H1 (cell line): Measurements from ENCODE around the gene GRAMD1B.

ENCODE experiments used
- CHD1 ChIP-seq: IDR thresholded peaks from 2 replicates; pipeline ENCODE4 v1.6.1; 2012; ENCODE audit warnings: low read depth, low read length, improper control_type of control experiment
- EZH2 ChIP-seq: fragments of 200-600 bp; sonication (generic); IDR thresholded peaks from 2 replicates; pipeline ENCODE4 v1.7.1; 2012; ENCODE audit warnings: low read depth, mild to moderate bottlenecking, moderate library complexity, low read length, inconsistent platforms; ENCODE audit not compliant: severe bottlenecking
- PHF8 ChIP-seq: fragments of 200-600 bp; sonication (generic); conservative IDR thresholded peaks from 2 replicates; pipeline ENCODE4 v1.7.1; 2012; ENCODE audit warnings: low read depth, mild to moderate bottlenecking, inconsistent platforms, low read length, moderate library complexity
- POLR2A ChIP-seq, 2 experiments: IDR thresholded peaks; 1 replicate in 1 of 2; 2 replicates in 1 of 2; pipeline ENCODE4 v1.6.1; 2011; ENCODE audit warnings: low read depth in 2 of 2, low read length in 2 of 2, mild to moderate bottlenecking in 2 of 2; ENCODE audit errors: control extremely low read depth in 1 of 2
- RAD21 ChIP-seq, 2 experiments: IDR thresholded peaks in 1 of 2; conservative IDR thresholded peaks in 1 of 2; 2 replicates each; pipeline ENCODE4 v1.6.1; 2011; ENCODE audit warnings: low read depth in 2 of 2, low read length in 2 of 2, improper control_type of control experiment in 1 of 2, inconsistent platforms in 1 of 2, mild to moderate bottlenecking in 1 of 2, moderate library complexity in 1 of 2
- SIN3A ChIP-seq, 2 experiments: IDR thresholded peaks in 1 of 2; conservative IDR thresholded peaks in 1 of 2; 2 replicates each; pipeline ENCODE4 v1.6.1; 2011 to 2012; ENCODE audit warnings: low read length in 2 of 2, improper control_type of control experiment in 1 of 2, low read depth in 1 of 2, mild to moderate bottlenecking in 1 of 2
- SIX5 ChIP-seq: IDR thresholded peaks from 2 replicates; pipeline ENCODE4 v1.6.1; 2011; ENCODE audit warnings: mild to moderate bottlenecking, low read depth, low read length
- TAF7 ChIP-seq: optimal IDR thresholded peaks from 2 replicates; pipeline ENCODE3; 2011; ENCODE audit warnings: low read depth, mild to moderate bottlenecking, inconsistent platforms, low read length, moderate library complexity, borderline replicate concordance
- TF ChIP-seq, protein P1 (sequence below), 3 experiments: IDR thresholded peaks; 1 replicate in 2 of 3; 2 replicates in 1 of 3; pipeline versions ENCODE4 v1.5.1 to v1.6.1; 2011; ENCODE audit warnings: low read length in 3 of 3, mild to moderate bottlenecking in 3 of 3, inconsistent platforms in 2 of 3, low read depth in 1 of 3, moderate library complexity in 1 of 3; ENCODE audit not compliant: insufficient read depth in 1 of 3; ENCODE audit errors: control extremely low read depth in 1 of 3

- TF ChIP-seq EZH2, result no peak
- TF ChIP-seq TAF7, result no peak
- no peak for TF ChIP-seq POLR2A (IDR thresholded peaks at IDR 0.05; ENCODE audit: control extremely low read depth in 1 of 2, low read depth in 2 of 2, low read length in 2 of 2)
- TF ChIP-seq, protein P1, sequence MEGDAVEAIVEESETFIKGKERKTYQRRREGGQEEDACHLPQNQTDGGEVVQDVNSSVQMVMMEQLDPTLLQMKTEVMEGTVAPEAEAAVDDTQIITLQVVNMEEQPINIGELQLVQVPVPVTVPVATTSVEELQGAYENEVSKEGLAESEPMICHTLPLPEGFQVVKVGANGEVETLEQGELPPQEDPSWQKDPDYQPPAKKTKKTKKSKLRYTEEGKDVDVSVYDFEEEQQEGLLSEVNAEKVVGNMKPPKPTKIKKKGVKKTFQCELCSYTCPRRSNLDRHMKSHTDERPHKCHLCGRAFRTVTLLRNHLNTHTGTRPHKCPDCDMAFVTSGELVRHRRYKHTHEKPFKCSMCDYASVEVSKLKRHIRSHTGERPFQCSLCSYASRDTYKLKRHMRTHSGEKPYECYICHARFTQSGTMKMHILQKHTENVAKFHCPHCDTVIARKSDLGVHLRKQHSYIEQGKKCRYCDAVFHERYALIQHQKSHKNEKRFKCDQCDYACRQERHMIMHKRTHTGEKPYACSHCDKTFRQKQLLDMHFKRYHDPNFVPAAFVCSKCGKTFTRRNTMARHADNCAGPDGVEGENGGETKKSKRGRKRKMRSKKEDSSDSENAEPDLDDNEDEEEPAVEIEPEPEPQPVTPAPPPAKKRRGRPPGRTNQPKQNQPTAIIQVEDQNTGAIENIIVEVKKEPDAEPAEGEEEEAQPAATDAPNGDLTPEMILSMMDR (IDR thresholded peaks at IDR 0.05; ENCODE audit: control extremely low read depth in 1 of 3, insufficient read depth in 1 of 3, low read depth in 1 of 3, low read length in 3 of 3), result no peak
- TF ChIP-seq PHF8, result no peak
- TF ChIP-seq RAD21 (IDR thresholded peaks at IDR 0.05 in 1 of 2, conservative IDR thresholded peaks at IDR 0.05 in 1 of 2; ENCODE audit: low read depth in 2 of 2, low read length in 2 of 2), result no peak
- no peak for TF ChIP-seq CHD1
- TF ChIP-seq SIX5, result no peak
- no peak for TF ChIP-seq SIN3A (conservative IDR thresholded peaks at IDR 0.05 in 1 of 2, IDR thresholded peaks at IDR 0.05 in 1 of 2; ENCODE audit: low read depth in 1 of 2, low read length in 2 of 2)
Observed at GRCh38 chr11:123573286-123573685, 143.2 kb downstream of the GRAMD1B start.
